Globus pallidus (tissue), 1 donor: ENCODE measurements around the gene CCDC8.
"Not testable (repeated sequence)": the region's sequence is repeated elsewhere in the genome, so short reads cannot be mapped to it uniquely, and the experiment has no call there.

ENCODE experiments used
- DNase-seq: peaks from one replicate; pipeline ENCODE4 v3.0.0-alpha.2; 2015; ENCODE audit warnings: low spot score

CCDC8 gene

GRCh38 chr19:46404753-46405468 is 8.5 kb downstream of the CCDC8 start:
- no peak for DNase-seq

- DNase-seq, result no peak
These were observed 9.2 kb downstream of the CCDC8 start for GRCh38 chr19:46404055-46404752.

- no peak for DNase-seq
These were observed 10.6 kb downstream of the CCDC8 start for GRCh38 chr19:46402725-46403124.

GRCh38 chr19:46397801-46398479 is 15.4 kb downstream of the CCDC8 start:
- not testable (repeated sequence) for DNase-seq

- DNase-seq, result no peak
These were observed 19.0 kb downstream of the CCDC8 start for GRCh38 chr19:46394402-46394797.

GRCh38 chr19:46393456-46394401 is 19.6 kb downstream of the CCDC8 start:
- no peak for DNase-seq

GRCh38 chr19:46392837-46393236 is 20.5 kb downstream of the CCDC8 start:
- no peak for DNase-seq

- no peak for DNase-seq
These were observed 21.0 kb downstream of the CCDC8 start for GRCh38 chr19:46392252-46392801.

GRCh38 chr19:46391296-46392251 is 21.8 kb downstream of the CCDC8 start:
- no peak for DNase-seq

GRCh38 chr19:46390866-46391265 is 22.5 kb downstream of the CCDC8 start:
- no peak for DNase-seq

GRCh38 chr19:46390121-46390858 is 23.1 kb downstream of the CCDC8 start:
- no peak for DNase-seq

GRCh38 chr19:46388311-46389095 is 24.9 kb downstream of the CCDC8 start:
- DNase-seq, result no peak

GRCh38 chr19:46387713-46388130 is 25.6 kb downstream of the CCDC8 start:
- no peak for DNase-seq

- DNase-seq, result no peak
These were observed 26.2 kb downstream of the CCDC8 start for GRCh38 chr19:46386996-46387712.

GRCh38 chr19:46386151-46386550 is 27.2 kb downstream of the CCDC8 start:
- DNase-seq, result no peak

GRCh38 chr19:46385636-46386035 is 27.7 kb downstream of the CCDC8 start:
- DNase-seq, result no peak

GRCh38 chr19:46384396-46384795 is 29.0 kb downstream of the CCDC8 start:
- no peak for DNase-seq

- no peak for DNase-seq
These were observed 29.5 kb downstream of the CCDC8 start for GRCh38 chr19:46383846-46384245.
